HG03066 (cell line): ENCODE data around the gene KRTAP5-6.

ENCODE experiments used
- ATAC-seq: cut with Tn5 transposase; IDR thresholded peaks from one replicate; pipeline ENCODE4 v1.9.1; 2021; ENCODE audit warnings: low read depth; ENCODE audit not compliant: unreplicated experiment

The KRTAP5-6 gene

DNA sequence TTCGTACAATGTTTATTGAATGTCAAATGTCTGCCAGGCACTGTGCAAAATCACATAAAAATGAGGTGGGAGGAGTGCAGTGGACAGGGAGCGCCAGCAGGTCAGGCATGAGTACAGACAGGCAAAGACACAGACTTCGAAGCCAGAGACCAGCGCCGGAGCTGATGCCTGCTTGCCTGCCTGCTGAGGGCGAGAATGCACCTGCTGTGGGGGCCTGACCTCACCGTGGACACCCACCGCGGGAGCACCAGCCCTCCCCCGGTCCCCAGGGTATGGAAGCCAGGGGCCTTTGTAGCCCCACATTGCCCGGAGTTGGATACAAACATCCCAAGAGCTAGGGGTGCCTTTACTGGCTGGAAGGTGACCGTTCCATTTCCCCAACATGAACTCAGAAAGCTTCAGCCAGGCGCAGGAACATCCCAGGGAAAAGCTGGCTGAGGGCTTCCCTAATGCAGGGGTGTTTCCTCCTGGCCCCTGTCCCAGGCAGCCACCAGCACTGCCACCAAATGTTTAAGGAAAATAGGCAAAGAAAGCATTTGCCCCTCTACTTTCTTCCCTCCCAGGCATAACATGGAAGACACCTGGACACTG lies 35.5 kb downstream of the KRTAP5-6 start:
- no peak for ATAC-seq

DNA sequence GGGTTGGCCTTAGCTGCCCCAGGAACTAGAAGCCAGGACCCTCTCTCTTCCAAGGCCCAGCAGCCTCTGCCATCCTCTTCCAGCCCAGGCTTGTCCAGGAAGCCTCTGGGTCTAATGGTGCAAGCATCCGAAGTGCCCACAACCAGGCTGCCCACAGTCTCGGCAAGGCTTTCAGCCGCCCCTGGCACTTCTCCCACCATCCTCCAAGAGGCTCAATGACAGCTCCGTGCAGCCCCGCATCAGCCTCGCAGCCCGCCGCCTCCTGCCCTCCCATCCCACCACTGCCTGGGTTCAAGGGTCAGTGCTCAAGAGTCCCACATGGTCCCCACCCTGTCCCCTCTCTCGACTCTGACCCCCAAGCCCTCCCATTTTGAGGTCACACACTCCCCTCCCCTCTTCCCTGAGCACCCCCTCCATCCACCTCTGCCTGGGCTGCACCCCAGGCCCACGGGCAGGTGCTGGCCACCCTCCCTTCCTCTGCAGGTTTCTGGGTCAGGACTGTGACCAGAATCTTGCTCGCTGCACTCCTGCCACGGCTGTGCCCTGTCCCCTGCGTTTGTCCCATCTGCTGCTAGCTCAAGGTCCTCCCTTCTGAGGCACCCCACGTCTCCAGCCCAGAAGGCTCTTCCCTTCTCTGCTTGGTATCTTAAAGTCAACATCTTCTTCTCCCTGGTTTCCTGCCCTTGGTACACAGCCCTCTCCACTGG lies 36.2 kb downstream of the KRTAP5-6 start:
- no peak for ATAC-seq

DNA sequence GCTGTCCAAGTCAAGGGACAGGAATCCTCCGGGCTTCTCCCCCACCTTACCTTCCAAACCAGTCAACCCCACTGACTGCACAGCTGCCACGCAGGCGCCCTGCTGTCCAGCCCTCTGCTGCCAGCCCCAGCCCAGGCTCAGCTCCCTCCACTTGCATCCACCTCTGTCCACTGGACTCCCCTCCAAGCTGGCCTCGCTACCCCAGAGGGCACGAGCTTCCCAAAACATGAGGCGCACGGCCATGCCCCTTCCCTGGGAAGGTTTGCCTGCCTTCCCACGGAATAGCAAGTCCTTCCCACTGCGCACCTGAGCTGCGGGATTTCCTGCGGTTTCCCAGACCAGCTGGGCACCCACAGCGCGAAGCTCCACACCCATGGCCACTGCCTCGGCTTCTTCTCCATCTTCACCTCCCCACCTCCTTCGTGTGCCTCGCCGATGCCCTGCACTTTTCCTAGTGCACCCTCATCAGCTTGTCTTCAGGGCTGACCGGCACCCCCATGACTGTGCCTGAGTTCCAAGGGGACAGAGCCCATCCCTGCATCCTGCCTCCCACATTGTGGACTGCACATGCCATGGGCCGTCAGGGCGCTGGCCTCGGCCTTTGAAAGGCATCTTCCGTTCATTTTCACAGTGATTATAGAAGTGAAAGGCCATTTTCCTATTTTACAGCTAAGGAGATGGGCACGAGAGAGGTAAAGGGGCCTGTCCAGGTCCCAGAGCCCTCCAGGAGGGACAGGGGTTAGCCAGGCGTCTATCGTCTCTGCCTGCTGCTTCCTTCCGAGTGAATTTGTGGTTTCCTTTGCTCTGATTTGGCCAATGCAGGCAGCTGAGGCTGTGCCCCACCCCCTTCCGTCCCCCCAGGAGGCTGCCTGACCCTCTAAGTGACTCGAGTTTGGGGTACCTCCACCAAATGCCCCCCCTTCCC lies 37.0 kb downstream of the KRTAP5-6 start:
- no peak for ATAC-seq

DNA sequence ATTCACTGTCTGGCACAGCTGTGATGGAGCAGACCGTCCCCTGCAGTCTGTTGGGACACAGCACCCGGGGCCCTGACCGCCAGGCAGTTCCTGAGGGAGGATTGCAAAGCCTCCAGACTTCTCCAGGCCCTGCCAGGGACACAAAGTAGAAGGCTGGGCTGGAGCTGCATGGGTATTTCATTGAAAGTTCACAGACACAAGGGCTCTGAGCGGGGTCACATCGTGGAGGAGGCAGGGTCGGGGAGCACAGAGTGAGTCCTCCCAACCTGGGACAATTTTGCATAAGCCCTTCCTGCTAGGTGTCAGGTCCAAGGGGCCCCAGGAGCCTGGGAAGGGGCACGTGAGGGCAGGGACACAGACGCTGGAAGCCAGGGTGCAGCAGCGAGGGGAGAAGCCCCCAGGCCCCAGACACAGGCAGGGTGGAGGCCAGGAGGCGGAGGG lies 37.7 kb downstream of the KRTAP5-6 start:
- ATAC-seq = no peak

DNA sequence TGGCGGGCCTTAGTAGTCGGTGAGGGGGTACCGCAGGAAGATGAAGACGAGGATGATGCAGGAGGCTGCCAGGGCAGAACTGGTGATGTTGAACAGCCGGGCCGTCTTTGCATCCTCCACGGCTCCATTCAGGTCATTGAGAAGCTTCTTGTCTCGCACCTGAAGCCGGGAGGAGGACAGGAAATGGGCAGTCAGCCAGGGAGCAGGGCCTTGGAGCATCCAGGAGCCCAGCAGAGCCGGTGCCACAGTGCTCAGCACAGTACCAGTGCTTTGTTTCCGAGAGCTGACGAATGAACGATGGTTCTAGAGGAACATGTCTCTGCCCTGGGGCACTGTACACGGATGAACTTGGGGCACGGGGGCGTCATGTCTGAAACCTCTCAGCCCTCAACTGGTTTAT lies 38.3 kb downstream of the KRTAP5-6 start:
- no peak for ATAC-seq

DNA sequence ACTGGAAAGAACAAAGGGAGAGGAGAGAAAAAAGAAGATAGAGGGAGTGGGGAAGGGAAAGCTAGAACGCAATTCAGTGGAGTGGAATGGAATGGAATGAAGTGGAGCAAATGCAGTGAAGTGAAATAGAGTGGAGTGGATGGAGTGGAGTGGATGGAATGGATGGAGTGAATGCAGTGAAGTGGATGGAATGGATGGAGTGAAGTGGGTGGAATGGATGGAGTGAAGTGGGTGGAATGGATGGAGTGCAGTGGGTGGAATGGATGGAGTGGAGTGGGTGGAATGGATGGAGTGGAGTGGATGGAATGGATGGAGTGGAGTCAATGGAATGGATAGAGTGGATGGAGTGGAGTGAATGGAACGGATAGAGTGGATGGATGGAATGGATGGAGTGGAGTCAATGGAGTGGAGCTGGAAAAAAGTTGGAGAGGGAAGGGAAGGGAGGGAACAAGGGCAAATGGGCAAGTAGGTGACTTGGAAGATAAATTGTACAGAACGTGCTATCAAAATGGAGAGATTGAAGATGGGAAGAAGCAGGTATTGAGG lies 39.5 kb downstream of the KRTAP5-6 start:
- no peak for ATAC-seq

DNA sequence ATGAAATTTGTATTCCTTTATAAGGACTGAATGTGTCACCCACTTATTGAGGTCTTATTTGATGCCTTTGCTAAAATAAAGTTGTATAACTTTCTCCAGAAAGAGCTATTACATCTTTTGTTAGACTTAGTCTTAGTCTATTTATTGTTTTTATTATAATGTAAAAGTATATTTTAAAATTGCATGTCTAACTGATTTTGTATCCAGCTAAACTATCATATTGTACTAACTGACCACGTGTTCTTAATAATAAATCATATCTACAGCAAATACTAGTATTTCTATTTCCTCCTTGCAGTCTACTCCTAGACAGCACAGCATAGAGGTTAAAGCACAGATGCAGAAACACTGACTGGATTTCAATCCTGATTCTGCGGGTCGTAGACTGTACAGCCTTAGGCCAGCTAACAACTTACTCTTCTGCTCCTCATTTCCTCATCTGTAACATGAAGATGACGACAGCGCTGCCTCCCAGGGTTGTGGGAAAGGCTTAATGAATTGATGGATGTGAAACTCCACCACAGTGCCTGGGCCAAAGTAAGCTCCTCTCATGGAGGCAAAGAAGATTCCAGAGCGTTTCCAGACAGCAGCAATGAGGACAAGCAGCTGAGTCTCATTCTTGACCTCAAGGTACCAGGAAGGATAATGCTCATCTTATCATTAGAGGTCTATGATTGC lies 40.2 kb downstream of the KRTAP5-6 start:
- no peak for ATAC-seq

DNA sequence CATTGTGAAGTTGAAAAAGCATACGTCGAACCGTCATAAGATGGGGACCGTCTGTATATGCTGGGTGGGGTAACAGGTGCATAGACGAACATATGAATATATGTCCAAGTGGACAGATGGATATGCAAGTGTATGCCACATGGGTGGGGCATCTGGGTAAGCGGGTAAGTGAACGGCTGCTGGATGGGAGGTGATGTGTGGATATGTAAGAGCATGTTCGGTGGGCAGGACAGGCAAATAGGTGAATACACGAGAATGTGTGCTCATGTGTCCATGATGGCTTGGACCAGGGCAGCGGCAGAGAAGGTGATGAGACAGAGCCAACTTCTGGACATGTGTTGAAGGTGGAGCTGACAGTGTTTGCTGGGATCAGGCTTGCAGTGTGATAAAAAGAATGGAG lies 41.4 kb downstream of the KRTAP5-6 start:
- ATAC-seq = no peak

DNA sequence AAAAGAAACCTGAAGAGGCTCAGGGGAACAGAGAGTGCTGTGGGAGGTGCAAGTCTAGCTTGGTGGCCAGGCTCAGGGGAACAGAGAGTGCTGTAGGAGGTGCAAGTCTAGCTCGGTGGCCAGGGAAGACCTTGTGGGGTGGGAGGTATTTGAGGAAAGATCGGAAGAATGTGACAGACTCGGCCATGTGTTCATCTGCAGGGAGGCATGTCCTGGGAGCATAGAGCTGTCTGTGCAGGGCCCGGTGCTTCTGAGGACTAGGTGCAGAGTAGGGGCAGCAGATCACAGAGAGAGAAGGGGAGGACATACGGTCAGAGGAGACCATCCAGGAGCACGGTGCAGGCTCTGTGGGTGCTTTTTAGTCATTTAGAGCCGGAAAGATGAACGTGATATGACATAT lies 42.6 kb downstream of the KRTAP5-6 start:
- ATAC-seq = no peak

DNA sequence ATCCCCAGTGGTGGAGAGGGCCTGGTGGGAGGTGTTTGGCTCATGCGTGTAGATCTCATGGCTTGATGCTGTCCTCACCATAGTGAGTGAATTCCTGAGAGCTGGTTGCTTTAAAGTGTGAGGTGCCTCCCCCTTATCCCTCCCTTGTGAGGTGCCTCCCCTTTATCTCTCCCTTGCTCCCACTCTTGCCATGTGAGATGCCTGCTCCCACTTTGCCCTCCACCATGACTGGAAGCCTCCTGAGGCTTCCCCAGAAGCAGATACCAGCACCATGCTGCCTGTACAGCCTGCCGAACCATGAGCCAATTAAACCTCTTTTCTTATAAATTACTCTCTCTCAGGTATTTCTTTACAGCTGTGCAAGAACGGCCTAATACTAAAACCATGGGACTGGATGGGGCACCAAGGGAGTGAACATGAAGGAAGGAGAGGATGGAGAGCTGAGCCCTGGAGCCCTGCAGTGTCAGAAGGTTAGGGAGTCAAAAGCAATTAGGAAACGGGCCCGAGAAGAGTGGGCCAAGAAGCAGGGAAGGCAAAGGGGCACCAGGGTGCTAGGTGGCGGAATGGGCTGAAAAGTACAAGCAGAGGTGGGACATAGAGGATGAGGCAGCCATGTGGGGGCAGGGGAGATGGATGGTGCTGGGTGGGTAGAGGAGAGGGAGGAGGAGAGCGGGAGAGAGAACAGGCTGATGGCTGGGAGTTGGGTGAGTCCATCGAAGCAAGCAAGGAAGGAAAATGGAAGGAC lies 44.0 kb downstream of the KRTAP5-6 start:
- ATAC-seq = no peak

DNA sequence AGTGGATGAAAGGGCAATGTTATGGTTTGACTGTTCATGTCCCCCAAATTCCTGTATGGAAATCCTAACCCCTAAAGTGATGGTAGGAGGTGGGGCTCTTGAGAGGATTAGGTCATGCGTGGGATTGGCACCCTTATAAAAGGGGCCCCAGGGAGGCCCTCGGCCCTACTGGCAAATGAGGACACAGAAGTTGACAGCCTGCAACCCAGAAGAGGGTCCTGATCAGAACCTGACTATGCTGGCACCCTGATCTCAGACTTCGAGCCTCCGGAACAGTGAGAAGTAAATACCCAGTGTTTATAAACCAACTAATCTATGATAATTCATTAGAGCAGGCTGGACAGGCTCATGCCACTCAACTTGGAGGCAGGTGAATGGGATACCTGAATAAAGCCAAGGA lies 44.7 kb downstream of the KRTAP5-6 start:
- no peak for ATAC-seq

DNA sequence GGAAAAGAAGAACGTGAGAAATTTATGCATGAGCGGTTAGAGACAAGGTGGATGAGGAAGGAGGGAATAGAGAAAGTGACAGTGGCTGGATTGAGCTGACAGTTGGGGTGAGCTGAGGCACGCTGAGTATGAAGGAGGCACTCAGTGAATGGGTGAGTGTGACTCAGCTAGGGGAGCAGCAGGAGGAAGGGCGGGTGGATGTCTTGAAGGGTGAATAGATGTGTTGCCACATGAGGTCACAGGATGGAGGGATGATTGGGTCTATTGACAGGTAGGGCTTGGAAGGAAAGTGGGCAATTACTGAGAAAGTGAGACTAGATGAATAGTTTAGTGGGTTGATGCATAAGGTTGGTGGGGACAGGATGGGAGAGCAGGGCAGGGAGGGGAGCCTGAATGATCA lies 45.4 kb downstream of the KRTAP5-6 start:
- no peak for ATAC-seq

DNA sequence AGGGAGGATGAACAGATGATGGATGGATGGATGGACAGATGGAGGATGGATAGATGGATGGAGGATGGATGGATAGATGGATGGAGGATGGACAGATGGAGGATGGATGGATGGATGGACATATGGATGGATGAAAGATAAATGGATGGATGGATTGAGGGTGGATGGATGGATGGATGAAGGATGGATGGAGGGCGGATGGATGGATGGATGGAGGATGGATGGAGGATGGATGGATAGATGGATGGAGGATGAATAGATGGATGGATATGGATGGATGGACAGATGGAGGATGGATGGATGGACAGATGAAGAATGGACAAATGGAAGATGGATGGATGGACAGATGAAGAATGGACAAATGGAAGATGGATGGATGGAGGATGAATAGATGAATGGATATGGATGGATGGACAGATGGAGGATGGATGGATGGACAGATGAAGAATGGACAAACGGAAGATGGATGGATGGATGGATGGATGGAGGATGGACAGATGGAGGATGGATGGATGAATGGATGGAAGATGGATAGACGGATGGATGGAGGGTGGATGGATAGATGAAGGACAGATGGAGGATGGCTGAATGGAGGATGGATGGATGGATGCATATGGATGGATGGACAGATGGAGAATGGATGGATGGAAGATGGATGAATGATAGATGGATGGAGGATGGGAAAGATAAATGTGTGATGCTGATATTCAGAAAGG lies 46.0 kb downstream of the KRTAP5-6 start:
- no peak for ATAC-seq

DNA sequence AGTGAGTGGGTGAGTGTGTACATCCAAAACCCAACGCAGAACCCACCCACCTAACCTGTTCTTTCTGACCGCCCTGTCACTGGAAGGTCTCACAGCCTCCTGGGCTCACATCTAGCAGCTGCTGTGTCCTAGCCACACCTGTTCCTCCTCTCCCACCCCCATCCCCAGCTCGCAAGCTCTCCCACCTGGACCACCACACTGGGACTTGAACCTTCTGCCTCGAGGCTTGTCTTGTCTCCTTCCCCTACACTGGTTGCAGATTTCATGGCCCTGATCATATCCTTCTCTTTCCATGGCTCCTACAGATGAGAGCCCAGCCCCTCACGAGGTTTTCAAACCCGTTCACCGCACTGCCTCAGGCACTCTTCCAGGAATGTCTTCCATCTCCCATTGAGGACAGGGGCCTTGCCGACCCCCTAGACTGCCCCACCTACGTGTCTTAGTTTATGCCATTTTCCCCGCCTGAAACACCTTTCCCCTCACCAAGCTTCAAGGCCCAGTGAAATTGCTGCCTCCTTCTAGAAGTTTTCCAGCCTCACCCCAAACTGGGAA lies 46.7 kb downstream of the KRTAP5-6 start:
- ATAC-seq = no peak

DNA sequence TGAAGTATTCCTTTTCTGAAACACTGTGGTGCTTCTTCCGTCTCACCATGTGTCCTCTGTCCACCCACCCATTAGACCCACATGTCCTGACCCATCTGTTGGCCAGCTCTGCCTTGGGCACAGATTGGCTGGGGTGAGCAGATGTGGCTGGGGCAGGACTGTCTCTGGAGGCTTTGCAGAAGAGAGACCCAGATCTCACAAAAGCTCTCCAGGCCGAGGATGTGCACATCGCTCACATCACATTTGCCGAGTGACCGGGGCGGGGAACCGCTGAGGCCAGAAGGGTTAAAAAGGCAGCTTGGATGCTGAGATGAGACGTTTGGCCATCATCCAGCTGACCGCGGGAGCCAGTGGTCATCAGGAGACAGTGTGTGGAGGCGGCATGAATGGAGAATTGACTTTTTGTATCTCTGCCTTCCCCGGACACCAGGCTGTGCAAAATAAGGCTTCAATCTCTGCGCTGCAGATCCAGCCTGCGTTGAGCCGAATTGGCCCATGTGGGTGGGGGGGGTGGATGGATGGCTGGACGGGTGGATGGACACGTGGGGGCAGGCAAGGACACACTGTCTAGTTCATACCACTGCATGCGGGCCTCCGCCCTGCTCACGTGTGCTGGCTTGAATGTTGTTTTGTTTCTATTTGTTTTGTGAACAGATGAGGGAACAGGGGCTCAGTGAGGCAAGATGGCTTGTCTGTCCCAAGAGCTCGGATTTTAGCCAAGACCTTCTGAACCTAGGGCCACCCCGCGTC lies 47.3 kb downstream of the KRTAP5-6 start:
- no peak for ATAC-seq

DNA sequence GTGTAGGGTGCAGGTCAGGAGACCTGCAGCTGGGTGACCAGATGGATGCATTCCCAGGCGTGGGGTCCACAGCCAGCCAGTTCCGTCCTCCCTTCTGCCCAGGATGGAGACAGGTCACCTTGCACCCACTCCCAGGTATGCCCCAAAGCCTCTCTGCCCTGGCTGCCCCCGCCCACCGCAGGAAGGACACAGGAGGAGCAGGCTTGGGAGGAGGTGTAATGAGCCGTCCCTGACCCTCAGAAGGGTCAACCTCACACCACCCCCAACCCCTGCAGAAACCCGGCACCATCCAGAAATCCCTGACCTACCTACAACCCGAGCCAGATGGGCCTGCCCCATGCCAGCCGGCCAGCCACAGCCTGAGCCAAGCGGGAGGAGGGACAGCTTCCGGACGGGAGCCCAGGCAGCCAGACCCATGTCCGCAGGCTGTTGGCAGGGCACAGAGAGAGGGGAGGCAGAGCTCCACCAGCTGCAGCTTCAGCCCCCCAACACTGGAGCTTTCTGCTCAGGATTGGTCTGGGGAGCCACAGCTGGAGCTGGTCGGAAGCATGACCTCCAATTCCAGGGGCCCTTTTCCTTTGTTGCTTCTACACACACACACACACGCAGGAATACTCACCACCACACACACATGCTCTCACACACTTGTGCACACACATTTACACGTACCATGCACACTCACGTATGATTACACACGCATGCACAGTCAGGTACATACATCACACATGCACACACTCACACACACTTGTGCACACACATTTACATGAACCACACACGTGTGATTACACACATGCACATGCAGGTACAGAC lies 48.1 kb downstream of the KRTAP5-6 start:
- ATAC-seq = no peak

DNA sequence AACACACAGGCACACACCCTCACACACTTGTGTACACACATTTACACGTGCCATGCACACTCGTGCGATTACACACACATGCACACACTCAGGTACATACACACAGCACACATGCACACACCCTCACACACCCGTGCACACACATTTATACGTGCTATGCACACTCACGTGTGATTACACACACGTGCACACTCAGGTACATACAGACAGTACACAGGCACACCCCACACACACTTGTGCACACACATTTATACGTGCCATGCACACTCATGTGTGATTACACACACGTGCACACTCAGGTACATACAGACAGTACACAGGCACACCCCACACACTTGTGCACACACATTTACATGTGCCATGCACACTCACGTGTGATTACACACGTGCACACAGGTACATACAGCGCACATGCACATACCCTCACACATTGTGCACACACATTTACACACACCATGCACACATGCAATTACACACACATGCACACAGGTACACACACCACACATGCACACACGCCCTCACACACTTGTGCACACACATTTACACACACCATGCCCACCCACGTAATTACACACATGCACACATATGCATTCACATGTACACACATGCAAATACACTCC lies 48.8 kb downstream of the KRTAP5-6 start:
- ATAC-seq = no peak
